ENCODE results near the gene AGRN.
"Not testable (repeated sequence)": the region's sequence is repeated elsewhere in the genome, so short reads cannot be mapped to it uniquely, and the experiment has no call there.

The AGRN gene

GRCh38 chr1:1021010-1021919 lies 1.3 kb downstream of the AGRN start:
- DNase-seq = peak; percentile 29 to 32

- DNase-seq = no peak
Measured at GRCh38 chr1:1021920-1022259, 2.0 kb downstream of the AGRN start.

- DNase-seq = no peak
Measured at GRCh38 chr1:1022302-1023009, 2.5 kb downstream of the AGRN start.

- no peak for DNase-seq
Measured at GRCh38 chr1:1023700-1024099, 3.8 kb downstream of the AGRN start.

- no peak for DNase-seq
Measured at GRCh38 chr1:1024149-1024770, 4.3 kb downstream of the AGRN start.

GRCh38 chr1:1024771-1025699 lies 5.1 kb downstream of the AGRN start:
- DNase-seq = peak; percentile 21 to 46

- DNase-seq = no peak
Measured at GRCh38 chr1:1025730-1026129, 5.8 kb downstream of the AGRN start.

- no peak for DNase-seq
Measured at GRCh38 chr1:1026599-1027413, 6.9 kb downstream of the AGRN start.

- DNase-seq = no peak
Measured at GRCh38 chr1:1027791-1028190, 7.9 kb downstream of the AGRN start.

- DNase-seq = not testable (repeated sequence)
Measured at GRCh38 chr1:1030867-1031658, 11.1 kb downstream of the AGRN start.

GRCh38 chr1:1031659-1032235 lies 11.8 kb downstream of the AGRN start:
- DNase-seq = no peak

GRCh38 chr1:1032424-1032823 lies 12.5 kb downstream of the AGRN start:
- DNase-seq = no peak

- DNase-seq = no peak
Measured at GRCh38 chr1:1033009-1033587, 13.2 kb downstream of the AGRN start.

GRCh38 chr1:1033731-1034438 lies 14.0 kb downstream of the AGRN start:
- no peak for DNase-seq

GRCh38 chr1:1034439-1034781 lies 14.5 kb downstream of the AGRN start:
- DNase-seq = no peak

GRCh38 chr1:1035291-1035943 lies 15.5 kb downstream of the AGRN start:
- no peak for DNase-seq

- no peak for DNase-seq
Measured at GRCh38 chr1:1037366-1038327, 17.7 kb downstream of the AGRN start.

- no peak for DNase-seq
Measured at GRCh38 chr1:1038694-1039093, 18.8 kb downstream of the AGRN start.

Measured in SW 1271 (cell line).